MM.1S (cell line): ENCODE measurements around the gene RPS15A.

Experiments used
- EZH2 ChIP-seq: fragments of 300-600 bp; sonication (generic); optimal IDR thresholded peaks from 2 replicates; pipeline ENCODE3; 2017; ENCODE audit warnings: low read depth, mild to moderate bottlenecking, antibody characterized with exemption, low read length, mixed read lengths
- EZH2phosphoT487 ChIP-seq: fragments of 300-600 bp; sonication (generic); IDR thresholded peaks from 2 replicates; pipeline ENCODE4 v1.6.1; 2018; ENCODE audit warnings: antibody characterized with exemption, low read length
- TF ChIP-seq, protein P1 (sequence below): fragments of 300-600 bp; sonication (generic); IDR thresholded peaks from 2 replicates; pipeline ENCODE4 v1.5.1; 2016; ENCODE audit warnings: antibody characterized with exemption, low read length, mixed read lengths

DNA sequence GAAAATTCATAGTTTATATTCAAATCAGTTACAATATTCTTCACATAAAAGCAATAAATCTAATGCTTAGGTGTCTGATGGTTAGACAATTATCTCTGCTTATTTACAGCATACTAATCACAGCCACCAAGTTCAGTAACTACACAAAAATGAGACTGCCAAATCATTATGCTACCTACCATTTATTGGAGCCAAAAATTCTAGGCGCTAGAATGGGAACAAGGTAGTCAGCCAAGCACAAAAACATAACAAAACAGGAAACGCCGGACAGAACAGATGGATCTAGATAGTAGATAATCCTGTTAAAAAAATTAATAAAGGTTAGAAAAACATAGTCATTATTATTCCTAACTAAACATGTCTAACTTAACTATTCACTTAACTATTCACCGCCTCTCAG lies 7.6 kb upstream of the RPS15A start:
- TF ChIP-seq, protein P1, sequence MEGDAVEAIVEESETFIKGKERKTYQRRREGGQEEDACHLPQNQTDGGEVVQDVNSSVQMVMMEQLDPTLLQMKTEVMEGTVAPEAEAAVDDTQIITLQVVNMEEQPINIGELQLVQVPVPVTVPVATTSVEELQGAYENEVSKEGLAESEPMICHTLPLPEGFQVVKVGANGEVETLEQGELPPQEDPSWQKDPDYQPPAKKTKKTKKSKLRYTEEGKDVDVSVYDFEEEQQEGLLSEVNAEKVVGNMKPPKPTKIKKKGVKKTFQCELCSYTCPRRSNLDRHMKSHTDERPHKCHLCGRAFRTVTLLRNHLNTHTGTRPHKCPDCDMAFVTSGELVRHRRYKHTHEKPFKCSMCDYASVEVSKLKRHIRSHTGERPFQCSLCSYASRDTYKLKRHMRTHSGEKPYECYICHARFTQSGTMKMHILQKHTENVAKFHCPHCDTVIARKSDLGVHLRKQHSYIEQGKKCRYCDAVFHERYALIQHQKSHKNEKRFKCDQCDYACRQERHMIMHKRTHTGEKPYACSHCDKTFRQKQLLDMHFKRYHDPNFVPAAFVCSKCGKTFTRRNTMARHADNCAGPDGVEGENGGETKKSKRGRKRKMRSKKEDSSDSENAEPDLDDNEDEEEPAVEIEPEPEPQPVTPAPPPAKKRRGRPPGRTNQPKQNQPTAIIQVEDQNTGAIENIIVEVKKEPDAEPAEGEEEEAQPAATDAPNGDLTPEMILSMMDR, result no peak
- TF ChIP-seq EZH2 (no peak), EZH2phosphoT487 (no peak)
